ENCODE data around the gene HOXA11. TPM values are rescaled to one million over a fixed set of nuclear protein-coding genes. Genes with fewer than 3 reads are reported as not detected.

Gene HOXA11
- total RNA-seq, 1 donor from 2014 or later, result not detected

DNA sequence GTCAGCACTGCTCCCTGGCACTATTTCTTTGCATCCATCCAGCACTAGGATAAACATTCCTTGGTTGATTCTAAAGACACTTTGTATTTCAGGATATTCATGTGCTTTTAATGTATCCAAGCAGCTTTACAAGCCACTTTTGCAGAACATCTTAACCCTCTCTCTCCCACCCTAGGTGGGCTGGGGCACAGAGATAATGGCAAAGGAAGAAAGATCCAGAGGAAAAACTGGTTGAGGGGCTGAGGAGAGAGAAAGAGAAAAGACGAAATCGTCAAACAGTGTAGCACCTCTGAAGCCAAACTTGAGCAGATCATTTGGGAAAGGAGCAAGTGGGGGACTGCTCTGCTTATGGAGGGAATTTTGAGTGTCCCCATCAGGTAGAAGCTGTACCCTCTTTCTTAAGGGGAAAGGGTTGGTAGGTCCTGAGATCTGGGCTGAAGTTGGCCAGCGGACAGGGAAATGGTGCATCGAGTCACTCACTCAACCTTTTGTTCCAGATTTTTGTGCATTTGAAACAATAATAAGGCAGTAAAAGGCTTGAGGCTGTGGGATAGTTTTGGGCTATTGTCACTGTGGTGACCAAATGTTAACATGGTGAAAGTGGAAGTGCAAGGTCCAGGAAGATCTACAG lies 19.0 kb upstream of the HOXA11 start:
- DNase-seq (ENCODE audit: low read depth) (no peak), FAIRE-seq (no peak)
- TF ChIP-seq, protein P1, sequence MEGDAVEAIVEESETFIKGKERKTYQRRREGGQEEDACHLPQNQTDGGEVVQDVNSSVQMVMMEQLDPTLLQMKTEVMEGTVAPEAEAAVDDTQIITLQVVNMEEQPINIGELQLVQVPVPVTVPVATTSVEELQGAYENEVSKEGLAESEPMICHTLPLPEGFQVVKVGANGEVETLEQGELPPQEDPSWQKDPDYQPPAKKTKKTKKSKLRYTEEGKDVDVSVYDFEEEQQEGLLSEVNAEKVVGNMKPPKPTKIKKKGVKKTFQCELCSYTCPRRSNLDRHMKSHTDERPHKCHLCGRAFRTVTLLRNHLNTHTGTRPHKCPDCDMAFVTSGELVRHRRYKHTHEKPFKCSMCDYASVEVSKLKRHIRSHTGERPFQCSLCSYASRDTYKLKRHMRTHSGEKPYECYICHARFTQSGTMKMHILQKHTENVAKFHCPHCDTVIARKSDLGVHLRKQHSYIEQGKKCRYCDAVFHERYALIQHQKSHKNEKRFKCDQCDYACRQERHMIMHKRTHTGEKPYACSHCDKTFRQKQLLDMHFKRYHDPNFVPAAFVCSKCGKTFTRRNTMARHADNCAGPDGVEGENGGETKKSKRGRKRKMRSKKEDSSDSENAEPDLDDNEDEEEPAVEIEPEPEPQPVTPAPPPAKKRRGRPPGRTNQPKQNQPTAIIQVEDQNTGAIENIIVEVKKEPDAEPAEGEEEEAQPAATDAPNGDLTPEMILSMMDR (IDR thresholded peaks at IDR 0.05; ENCODE audit: insufficient read depth, low read length, severe bottlenecking), result no peak
- Histone ChIP-seq H3K4me3 (ENCODE audit: low read depth, low read length) (no peak overlapping the region), H3K36me3 (ENCODE audit: control insufficient read depth, insufficient read depth, low read length) (no peaks in the 10 kb centered on the region), H3K27me3 (ENCODE audit: control insufficient read depth, insufficient read depth, low read length) (peaks cover 67% of the 10 kb centered on the region)

DNA sequence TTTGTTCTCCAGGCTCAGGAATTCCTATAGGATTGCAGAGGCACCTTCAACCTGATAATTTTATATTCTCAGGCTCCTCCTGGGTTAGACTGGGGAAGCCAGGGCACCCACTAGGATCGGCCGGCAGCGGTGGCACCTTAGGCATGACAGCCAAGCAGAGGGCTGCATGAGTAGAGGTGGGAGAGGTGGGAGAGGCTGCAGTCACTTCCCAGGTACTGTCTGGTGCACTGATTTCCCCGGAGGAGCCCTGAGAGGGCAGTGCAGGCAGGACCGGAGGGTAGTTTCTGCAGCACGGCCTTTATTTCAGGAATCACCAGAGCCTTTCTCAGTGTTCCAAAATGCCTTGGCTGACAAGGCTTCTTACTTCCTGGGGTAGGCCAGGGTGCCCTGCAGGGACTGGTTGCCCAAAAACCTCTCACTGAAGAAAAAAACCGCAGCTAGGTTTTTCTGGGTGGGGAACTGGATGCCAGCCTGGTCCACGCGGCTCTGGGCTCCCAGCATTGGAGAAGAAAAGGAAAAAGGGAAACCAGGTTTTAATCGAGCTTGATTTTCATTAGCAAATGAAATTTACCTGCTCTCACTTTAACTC lies 18.4 kb upstream of the HOXA11 start:
- TF ChIP-seq, protein P1 (IDR thresholded peaks at IDR 0.05; ENCODE audit: insufficient read depth, low read length, severe bottlenecking), result no peak
- Histone ChIP-seq H3K36me3 (ENCODE audit: control insufficient read depth, insufficient read depth, low read length) (no peaks in the 10 kb centered on the region), H3K4me3 (ENCODE audit: low read depth, low read length) (no peak overlapping the region), H3K27me3 (ENCODE audit: control insufficient read depth, insufficient read depth, low read length) (peaks cover 73% of the 10 kb centered on the region)
- no peak for FAIRE-seq
- no peak for DNase-seq (ENCODE audit: low read depth)

DNA sequence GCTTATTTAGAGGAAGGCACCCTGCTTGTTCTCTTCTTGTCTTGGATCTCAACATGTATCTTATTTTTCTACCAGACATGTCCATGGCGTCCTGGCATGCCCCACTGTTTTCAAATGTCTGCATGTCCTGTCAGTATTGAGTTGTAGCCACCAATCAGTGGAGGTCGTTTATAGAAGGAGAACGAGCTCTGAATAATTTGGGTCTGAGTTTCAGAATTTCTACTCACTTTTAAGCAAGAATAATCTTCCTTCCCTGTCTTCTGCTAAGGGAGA lies 17.8 kb upstream of the HOXA11 start:
- FAIRE-seq (no peak), DNase-seq (ENCODE audit: low read depth) (no peak)
- TF ChIP-seq, protein P1 (IDR thresholded peaks at IDR 0.05; ENCODE audit: insufficient read depth, low read length, severe bottlenecking), result no peak
- no peaks in the 10 kb centered on the region for H3K36me3 ChIP-seq (ENCODE audit: control insufficient read depth, insufficient read depth, low read length)
- H3K4me3 ChIP-seq (ENCODE audit: low read depth, low read length), result no peak overlapping the region
- H3K27me3 ChIP-seq (ENCODE audit: control insufficient read depth, insufficient read depth, low read length), result peaks cover 73% of the 10 kb centered on the region

DNA sequence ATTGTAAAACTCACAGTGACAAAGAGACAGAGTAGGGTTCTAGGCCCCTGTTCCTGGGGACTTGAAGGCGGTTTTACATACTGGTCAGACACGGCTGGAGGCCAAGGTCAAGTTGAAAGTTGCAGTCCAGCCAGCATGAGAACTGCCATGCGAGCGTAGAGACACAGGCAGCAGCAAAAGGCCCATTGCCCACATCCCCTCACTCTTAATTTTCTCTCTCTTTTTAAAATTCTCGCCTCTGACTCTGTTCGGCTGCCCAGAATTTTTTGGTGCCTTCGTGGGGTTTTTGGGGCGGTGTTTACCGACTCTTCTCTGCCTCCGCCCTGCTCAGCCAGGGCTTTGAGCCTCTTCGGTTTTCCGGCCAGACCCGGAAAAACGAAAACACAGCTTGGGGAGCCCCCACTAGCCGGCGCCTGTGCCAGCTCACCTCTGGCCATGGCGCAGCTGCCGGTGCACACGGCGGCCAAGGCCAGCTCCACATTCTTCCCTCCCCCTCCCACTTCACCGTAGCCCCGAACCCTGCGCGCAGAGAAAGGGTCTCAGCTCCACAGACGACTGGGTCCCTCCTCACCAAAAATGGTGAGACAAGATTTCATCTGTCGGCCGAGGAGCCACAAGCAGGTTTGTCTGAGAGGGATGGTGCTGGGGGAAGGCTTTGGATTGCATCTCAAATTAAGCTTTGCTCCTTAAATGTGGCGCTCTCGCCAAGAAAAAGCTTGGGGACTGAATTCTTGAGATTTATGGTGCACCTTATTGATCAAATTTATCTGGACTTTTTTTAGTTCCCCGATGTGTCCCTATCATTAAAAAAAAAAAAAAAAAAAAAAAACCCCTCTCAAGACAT lies 17.2 kb upstream of the HOXA11 start:
- H3K4me3 ChIP-seq (ENCODE audit: low read depth, low read length), result no peak overlapping the region
- FAIRE-seq (no peak), DNase-seq (ENCODE audit: low read depth) (no peak)
- peaks cover 77% of the 10 kb centered on the region for H3K27me3 ChIP-seq (ENCODE audit: control insufficient read depth, insufficient read depth, low read length)
- H3K36me3 ChIP-seq (ENCODE audit: control insufficient read depth, insufficient read depth, low read length), result no peaks in the 10 kb centered on the region
- TF ChIP-seq, protein P1 (IDR thresholded peaks at IDR 0.05; ENCODE audit: insufficient read depth, low read length, severe bottlenecking), result no peak

DNA sequence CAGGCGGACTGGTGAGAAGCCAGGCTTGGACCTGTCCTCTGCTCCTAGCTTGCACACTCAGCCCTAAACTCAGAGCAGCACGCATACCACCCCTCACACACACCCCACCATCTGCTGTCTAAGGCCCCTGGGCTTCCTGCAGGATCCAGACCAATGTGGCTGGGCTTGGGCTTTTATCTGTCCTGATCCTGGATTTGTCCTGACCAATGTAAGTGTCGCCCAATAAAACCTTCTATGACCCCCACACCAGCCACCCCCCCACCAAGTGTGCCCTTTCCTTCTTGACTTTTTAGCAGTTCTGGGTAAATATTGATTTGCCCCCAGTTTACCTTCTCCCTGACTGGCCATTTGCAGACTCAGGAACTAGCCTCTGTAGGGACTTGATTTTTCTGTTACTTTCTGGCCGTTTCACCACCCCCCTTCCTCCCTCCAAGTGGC lies 16.6 kb upstream of the HOXA11 start:
- no peak for DNase-seq (ENCODE audit: low read depth)
- Histone ChIP-seq H3K4me3 (ENCODE audit: low read depth, low read length) (no peak overlapping the region), H3K36me3 (ENCODE audit: control insufficient read depth, insufficient read depth, low read length) (no peaks in the 10 kb centered on the region), H3K27me3 (ENCODE audit: control insufficient read depth, insufficient read depth, low read length) (peaks cover 77% of the 10 kb centered on the region)
- no peak for FAIRE-seq
- TF ChIP-seq, protein P1 (IDR thresholded peaks at IDR 0.05; ENCODE audit: insufficient read depth, low read length, severe bottlenecking), result no peak

Data from bronchial epithelial cell (primary cell).